Smooth muscle cell (in vitro differentiated cells): ENCODE measurements around the gene DHX8. TPM values are rescaled to one million over a fixed set of nuclear protein-coding genes. Genes with fewer than 3 reads are reported as not detected.

Experiments used
- DNase-seq: peaks from one replicate; lab custom pipeline; 2025; ENCODE audit not compliant: unreplicated experiment; lab: John Stamatoyannopoulos, UW
- H2AFZ ChIP-seq: fragments of 200-600 bp; sonication (generic); 2 replicates; pipeline ENCODE4 v1.6.0; 2016; ENCODE audit warnings: antibody characterized with exemption, low read depth, mild to moderate bottlenecking
- H3F3A ChIP-seq: fragments of 200-600 bp; sonication (generic); 2 replicates; pipeline ENCODE4 v1.6.0; 2017; ENCODE audit warnings: antibody characterized with exemption, low read depth
- H3K27ac ChIP-seq: fragments of 200-600 bp; sonication (generic); 2 replicates; pipeline ENCODE4 v1.5.1; 2016; ENCODE audit warnings: low read depth, mild to moderate bottlenecking
- H3K27me3 ChIP-seq: fragments of 200-600 bp; sonication (generic); 2 replicates; pipeline ENCODE4 v1.6.1; 2016; ENCODE audit warnings: low read depth, mild to moderate bottlenecking
- H3K36me3 ChIP-seq: fragments of 200-600 bp; sonication (generic); 2 replicates; pipeline ENCODE4 v1.5.1; 2016; ENCODE audit warnings: low read depth
- H3K4me1 ChIP-seq: fragments of 200-600 bp; sonication (generic); 2 replicates; pipeline ENCODE4 v1.5.1; 2016; ENCODE audit warnings: low read depth
- H3K4me2 ChIP-seq: fragments of 200-600 bp; sonication (generic); 2 replicates; pipeline ENCODE4 v1.6.0; 2016; ENCODE audit warnings: mild to moderate bottlenecking
- H3K4me3 ChIP-seq: fragments of 200-600 bp; sonication (generic); 2 replicates; pipeline ENCODE4 v1.5.1; 2016; ENCODE audit warnings: mild to moderate bottlenecking
- H3K79me2 ChIP-seq: fragments of 200-600 bp; sonication (generic); 2 replicates; pipeline ENCODE4 v1.6.0; 2016; ENCODE audit warnings: low read depth, mild to moderate bottlenecking
- H3K9ac ChIP-seq: fragments of 200-600 bp; sonication (generic); 2 replicates; pipeline ENCODE4 v1.6.0; 2016; ENCODE audit warnings: low read depth
- H3K9me3 ChIP-seq: fragments of 200-600 bp; sonication (generic); replicated peaks from 2 replicates; pipeline ENCODE4 v1.5.1; 2016; ENCODE audit warnings: low read depth
- H4K20me1 ChIP-seq: fragments of 200-600 bp; sonication (generic); 2 replicates; pipeline ENCODE4 v1.6.0; 2016; ENCODE audit warnings: low read depth
- WGBS: methylation state at CpG from one replicate; pipeline ENCODE4 v1.1.7; 2016; ENCODE audit warnings: low lambda C conversion rate; 5-methylcytosine and 5-hydroxymethylcytosine counted together
- polyA plus RNA-seq: library from polyadenylated mRNA; unstranded; fragments of >200 nt; fragmentation: Nextera tagmentation; extraction: Ambion mirVana; gene quantifications from 2 replicates; pipeline ENCODE4 v1.2.1, GENCODE V29; 2016
- total RNA-seq: library from RNA; depleted of rRNA; stranded (reverse); fragments of >200 nt; gene quantifications from 2 replicates; pipeline ENCODE4 v1.2.3, GENCODE V29; 2014
- TF ChIP-seq, protein P1 (sequence below): fragments of 200-600 bp; sonication (generic); IDR thresholded peaks from 2 replicates; pipeline ENCODE4 v1.5.1; 2017; ENCODE audit warnings: borderline replicate concordance, mild to moderate bottlenecking, antibody characterized with exemption; ENCODE audit not compliant: insufficient read depth, poor library complexity, severe bottlenecking

DHX8 gene
- total and polyA plus RNA-seq, 2 experiments from 2014 or later, result 24.4 to 36.9 TPM

DNA sequence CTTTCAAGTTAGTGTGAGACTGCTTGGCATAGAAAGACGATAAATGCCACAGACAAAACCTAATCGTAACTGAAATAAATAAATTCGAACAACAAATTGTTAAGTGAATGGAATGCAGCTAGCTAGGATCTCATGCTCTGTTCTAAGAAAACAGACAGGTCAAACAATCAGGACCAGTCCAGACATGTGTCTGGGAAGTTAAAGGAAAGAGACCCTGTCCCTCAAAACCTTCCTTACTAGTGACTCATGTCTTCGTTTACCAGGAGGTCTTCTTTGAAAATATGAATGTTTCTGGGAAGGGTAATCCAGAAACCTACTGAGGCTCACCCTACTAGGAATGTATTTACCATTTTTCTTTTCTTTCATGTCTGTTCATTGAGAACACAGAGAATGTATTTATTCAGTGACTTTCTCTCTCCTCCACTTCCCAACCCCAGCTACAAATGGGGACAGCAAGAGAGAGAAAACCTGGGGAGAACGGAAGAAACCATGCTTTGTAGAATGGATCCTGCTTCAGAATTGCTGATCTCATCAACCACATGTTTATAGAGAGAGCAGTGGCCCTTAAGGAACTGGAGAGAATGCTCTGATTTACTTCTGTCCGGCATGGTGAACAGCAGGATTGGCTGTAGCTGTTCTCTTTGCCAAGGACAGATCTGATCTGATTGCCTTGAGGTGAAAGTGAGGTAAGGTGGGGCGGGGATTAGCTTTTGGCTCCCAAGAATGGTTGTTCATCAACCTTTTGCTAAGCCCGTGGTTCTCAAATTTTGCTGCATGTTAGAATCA lies 39.4 kb upstream of the DHX8 start:
- WGBS, result 45% methylated on average over 8 of the region's 8 CpGs
- TF ChIP-seq, protein P1, sequence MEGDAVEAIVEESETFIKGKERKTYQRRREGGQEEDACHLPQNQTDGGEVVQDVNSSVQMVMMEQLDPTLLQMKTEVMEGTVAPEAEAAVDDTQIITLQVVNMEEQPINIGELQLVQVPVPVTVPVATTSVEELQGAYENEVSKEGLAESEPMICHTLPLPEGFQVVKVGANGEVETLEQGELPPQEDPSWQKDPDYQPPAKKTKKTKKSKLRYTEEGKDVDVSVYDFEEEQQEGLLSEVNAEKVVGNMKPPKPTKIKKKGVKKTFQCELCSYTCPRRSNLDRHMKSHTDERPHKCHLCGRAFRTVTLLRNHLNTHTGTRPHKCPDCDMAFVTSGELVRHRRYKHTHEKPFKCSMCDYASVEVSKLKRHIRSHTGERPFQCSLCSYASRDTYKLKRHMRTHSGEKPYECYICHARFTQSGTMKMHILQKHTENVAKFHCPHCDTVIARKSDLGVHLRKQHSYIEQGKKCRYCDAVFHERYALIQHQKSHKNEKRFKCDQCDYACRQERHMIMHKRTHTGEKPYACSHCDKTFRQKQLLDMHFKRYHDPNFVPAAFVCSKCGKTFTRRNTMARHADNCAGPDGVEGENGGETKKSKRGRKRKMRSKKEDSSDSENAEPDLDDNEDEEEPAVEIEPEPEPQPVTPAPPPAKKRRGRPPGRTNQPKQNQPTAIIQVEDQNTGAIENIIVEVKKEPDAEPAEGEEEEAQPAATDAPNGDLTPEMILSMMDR, result no peak
- H3K9ac ChIP-seq, result peak overlapping the region; percentile 53

DNA sequence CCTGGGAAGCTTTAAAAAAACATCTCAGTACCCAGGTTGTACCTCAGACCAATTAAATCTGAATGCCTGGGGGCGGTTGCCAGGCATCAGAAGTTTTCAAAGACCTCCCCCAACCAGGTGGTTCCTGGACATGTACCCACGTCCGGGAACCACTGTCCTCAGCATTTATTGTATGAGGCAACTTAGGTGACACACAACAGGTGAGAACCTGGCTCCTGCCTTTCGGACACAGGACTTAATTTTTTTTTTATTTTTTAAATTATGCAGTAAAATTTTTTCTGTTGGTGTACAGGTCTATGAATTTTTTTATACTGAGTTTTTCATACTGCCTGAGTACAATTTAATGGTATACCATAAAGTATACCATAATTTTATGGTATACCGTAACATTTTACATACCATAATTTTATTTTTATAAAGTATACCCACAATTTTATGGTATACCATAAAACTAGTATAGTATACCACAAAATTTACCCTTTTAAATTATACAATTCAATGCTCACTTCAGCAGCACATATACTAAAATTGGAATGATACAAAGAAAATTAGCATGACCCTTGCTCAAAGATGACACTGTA lies 38.7 kb upstream of the DHX8 start:
- Histone ChIP-seq H3K4me2 (peak overlapping the region; percentile 65), H3K4me3 (no peak overlapping the region), H3K9me3 (no peaks in the 10 kb centered on the region), H3F3A (peaks cover 7% of the 10 kb centered on the region), H4K20me1 (no peaks in the 10 kb centered on the region), H3K36me3 (no peaks in the 10 kb centered on the region), H3K27ac (peak overlapping the region; percentile 88), H3K27me3 (no peaks in the 10 kb centered on the region), H3K4me1 (peaks cover 11% of the 10 kb centered on the region), H3K79me2 (no peaks in the 10 kb centered on the region), H3K9ac (peak overlapping the region; percentile 53), H2AFZ (no peak overlapping the region)
- DNase-seq, result no peak
- TF ChIP-seq, protein P1, result no peak
- WGBS, result 81% methylated on average over 5 of the region's 5 CpGs

More for the DNA sequence above, 39.4 kb upstream of the DHX8 start:
- Histone ChIP-seq H3K79me2 (no peaks in the 10 kb centered on the region), H3K9me3 (no peaks in the 10 kb centered on the region), H3K27ac (peak overlapping the region; percentile 88), H3K4me2 (peak overlapping the region; percentile 65), H3K4me1 (peaks cover 11% of the 10 kb centered on the region), H2AFZ (peak overlapping the region; percentile 75), H3F3A (peaks cover 7% of the 10 kb centered on the region), H4K20me1 (no peaks in the 10 kb centered on the region), H3K36me3 (no peaks in the 10 kb centered on the region), H3K4me3 (no peak overlapping the region), H3K27me3 (no peaks in the 10 kb centered on the region)
- DNase-seq, result no peak

DNA sequence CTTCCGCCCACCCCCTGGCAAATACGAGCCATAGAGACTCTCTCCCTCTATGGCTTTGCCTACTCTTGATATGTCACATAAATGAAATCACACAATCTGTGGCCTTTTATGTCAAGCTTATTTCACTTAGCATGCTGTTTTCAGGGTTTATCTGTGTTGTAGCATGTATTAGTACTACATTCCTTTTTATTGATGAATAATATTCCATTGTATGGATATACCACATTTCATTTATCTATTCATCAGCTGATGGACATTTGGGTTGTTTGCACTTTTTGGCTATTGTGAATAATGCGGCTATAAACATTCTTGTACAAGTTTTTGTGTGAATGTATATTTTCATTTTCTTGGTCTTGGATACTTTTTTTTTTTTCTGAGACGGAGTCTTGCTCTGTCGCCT lies 37.0 kb upstream of the DHX8 start:
- Histone ChIP-seq H3K27ac (no peak overlapping the region), H3K27me3 (no peaks in the 10 kb centered on the region), H3F3A (peaks cover 7% of the 10 kb centered on the region), H3K36me3 (no peaks in the 10 kb centered on the region), H3K79me2 (no peaks in the 10 kb centered on the region), H3K9me3 (no peaks in the 10 kb centered on the region), H4K20me1 (no peaks in the 10 kb centered on the region), H3K9ac (no peak overlapping the region), H3K4me3 (no peak overlapping the region), H2AFZ (no peak overlapping the region), H3K4me2 (no peak overlapping the region), H3K4me1 (peaks cover 11% of the 10 kb centered on the region)
- WGBS, result 98% methylated on average over 5 of the region's 5 CpGs
- TF ChIP-seq, protein P1, result no peak
- no peak for DNase-seq
